Measurements from ENCODE around the gene XRCC5. TPM values are rescaled to one million over a fixed set of nuclear protein-coding genes. Genes with fewer than 3 reads are reported as not detected.

XRCC5 gene
- total RNA-seq, 4 donors from 2014 or later, result 107 to 132 (median 116) TPM

GRCh38 chr2:216146573-216146972, 37.4 kb downstream of the XRCC5 start:
- WGBS, 2 donors, result 73 to 85% methylated on average over 4 of the region's 4 CpGs
- no peak overlapping the region for H3K4me3 ChIP-seq (ENCODE audit: low read depth, poor library complexity, severe bottlenecking)
- no peak for DNase-seq (ENCODE audit: low spot score in 2 of 2)
- intact Hi-C loops (cut with DNase I; ENCODE audit: low total_unique reads), result no loop called here
- TF ChIP-seq POLR2A (IDR thresholded peaks at IDR 0.05) (no peak), CTCF (IDR thresholded peaks at IDR 0.05) (no peak)

DNA sequence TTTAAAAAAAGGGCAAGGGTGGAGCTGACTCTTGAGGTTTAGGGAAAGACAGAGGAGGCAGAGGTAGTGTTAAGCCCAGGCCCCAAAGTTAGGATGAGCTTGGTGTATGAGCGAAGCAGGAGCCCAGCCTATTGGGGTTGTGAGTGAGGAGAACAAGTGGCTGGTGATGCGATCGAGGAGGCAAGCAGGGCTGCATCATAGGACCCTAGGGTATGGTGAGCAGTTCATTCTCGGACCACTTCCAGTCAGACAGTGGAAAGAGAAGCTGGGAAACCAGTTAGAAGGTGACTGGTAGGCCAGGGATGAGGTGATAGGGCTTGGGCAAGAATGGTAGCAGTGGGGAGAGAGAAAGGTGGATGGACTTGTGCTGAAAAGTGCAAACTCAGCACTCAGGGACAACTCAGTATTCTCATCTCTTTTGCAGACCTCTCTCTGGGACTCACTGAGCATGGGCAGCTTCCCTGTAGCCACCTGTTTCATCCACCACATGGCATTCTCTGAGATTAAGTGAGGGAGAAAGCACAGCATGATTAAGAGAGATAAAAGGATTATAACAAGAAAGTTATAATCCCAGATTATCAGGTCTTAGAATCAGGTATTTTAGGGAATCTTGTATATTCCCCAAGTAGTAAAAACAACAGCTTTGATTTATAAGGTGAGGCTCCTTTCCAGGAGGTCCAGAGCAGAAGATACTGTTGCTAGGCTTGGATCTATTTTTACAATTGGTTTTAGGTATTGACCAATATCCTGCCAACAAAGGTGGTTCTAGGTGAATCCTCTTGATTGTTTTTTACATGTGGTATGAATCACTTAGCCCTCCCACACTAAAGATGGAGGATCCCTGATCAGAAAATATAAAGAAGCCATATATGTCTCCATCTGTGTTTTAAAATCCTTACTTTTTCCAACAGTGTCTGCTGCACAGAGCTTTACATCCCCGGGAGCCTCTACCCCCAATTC, 38.3 kb downstream of the XRCC5 start:
- TF ChIP-seq CTCF (IDR thresholded peaks at IDR 0.05) (no peak), POLR2A (IDR thresholded peaks at IDR 0.05) (no peak)
- intact Hi-C loops (cut with DNase I; ENCODE audit: low total_unique reads), result no loop called here
- no peak for DNase-seq (ENCODE audit: low spot score in 2 of 2)
- WGBS, 2 donors, result 93 to 94% methylated on average over 5 of the region's 5 CpGs
- no peak overlapping the region for H3K4me3 ChIP-seq (ENCODE audit: low read depth, poor library complexity, severe bottlenecking)

- DNase-seq (ENCODE audit: low spot score in 2 of 2), result no peak
- TF ChIP-seq CTCF (IDR thresholded peaks at IDR 0.05) (no peak), POLR2A (IDR thresholded peaks at IDR 0.05) (no peak)
- H3K4me3 ChIP-seq (ENCODE audit: low read depth, poor library complexity, severe bottlenecking), result no peak overlapping the region
- intact Hi-C loops (cut with DNase I; ENCODE audit: low total_unique reads), result no loop called here
- 96 to 97% methylated on average over 4 of the region's 4 CpGs for WGBS, 2 donors
Observed at GRCh38 chr2:216148983-216149382, 39.8 kb downstream of the XRCC5 start.

DNA sequence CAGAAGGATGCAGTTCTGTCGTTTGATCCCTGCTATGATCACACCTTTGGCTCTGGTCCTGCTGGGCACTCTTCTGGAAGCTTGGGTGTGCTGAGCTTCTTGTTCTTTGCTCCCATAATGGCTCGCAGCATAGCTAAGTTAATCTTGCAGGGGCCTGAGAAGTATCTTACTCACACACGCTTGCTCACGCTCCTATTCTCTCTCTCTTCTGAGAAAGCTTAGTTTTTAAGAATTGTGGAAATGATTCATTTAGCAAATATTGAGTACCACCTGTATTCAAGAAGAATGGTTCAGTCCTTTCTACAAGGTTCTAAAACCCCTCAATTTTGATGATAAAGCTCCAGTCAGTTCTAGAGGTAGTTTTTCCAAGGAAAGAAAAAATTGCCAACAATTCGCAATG, 40.6 kb downstream of the XRCC5 start:
- no peak overlapping the region for H3K4me3 ChIP-seq (ENCODE audit: low read depth, poor library complexity, severe bottlenecking)
- 80 to 83% methylated on average over 5 of the region's 5 CpGs for WGBS, 2 donors
- no peak for DNase-seq (ENCODE audit: low spot score in 2 of 2)
- intact Hi-C loops (cut with DNase I; ENCODE audit: low total_unique reads), result no loop called here
- TF ChIP-seq CTCF (IDR thresholded peaks at IDR 0.05) (no peak), POLR2A (IDR thresholded peaks at IDR 0.05) (no peak)

DNA sequence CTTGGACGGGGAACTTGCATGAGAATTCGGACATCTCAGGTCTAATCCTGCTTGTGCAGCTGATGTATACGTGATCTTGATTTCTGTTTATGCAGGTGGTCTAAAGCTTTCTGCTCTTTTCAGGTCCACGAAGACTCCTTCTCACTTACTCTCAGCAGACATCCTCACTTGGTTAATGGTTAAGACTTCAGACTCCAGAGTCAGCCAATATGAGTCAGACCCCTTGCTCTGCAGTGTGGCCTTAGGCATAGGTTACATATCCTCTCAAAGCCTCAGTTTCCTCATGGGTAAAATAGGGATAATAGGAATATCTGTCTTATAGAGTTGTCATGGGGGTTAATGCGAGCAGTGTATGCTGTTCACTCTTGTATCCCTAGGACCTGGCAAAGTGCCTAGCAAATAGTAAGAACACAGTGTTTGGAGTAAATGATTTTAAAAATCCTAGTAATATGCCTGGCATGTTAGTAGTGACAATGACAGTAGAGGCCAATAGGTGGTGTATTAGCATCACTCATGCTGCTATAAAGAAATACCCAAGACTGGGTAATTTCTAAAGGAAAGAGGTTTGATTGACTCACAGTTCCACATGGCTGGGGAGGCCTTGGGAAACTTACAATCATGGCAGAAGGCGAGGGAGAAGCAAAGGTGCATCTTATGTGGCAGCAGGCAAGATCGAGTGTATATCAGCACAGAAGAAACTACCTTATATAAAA, 42.3 kb downstream of the XRCC5 start:
- no peak overlapping the region for H3K4me3 ChIP-seq (ENCODE audit: low read depth, poor library complexity, severe bottlenecking)
- TF ChIP-seq POLR2A (IDR thresholded peaks at IDR 0.05), result no peak
- TF ChIP-seq CTCF (IDR thresholded peaks at IDR 0.05), result no peak
- no peak for DNase-seq (ENCODE audit: low spot score in 2 of 2)
- WGBS, 2 donors, result 92% methylated on average over 7 of the region's 7 CpGs
- intact Hi-C loops (cut with DNase I; ENCODE audit: low total_unique reads), result no loop called here
